Esophagus squamous epithelium (tissue), 5 donors: Measurements from ENCODE around the gene NFRKB. TPM values are rescaled to one million over a fixed set of nuclear protein-coding genes. Genes with fewer than 3 reads are reported as not detected.
"Not testable (repeated sequence)": the region's sequence is repeated elsewhere in the genome, so short reads cannot be mapped to it uniquely, and the experiment has no call there.

Experiments
- DNase-seq: peaks from one replicate; lab custom pipeline; 2025; lab: John Stamatoyannopoulos, UW
- H3K27ac ChIP-seq, 4 donors: fragments of 200-600 bp; sonication (generic); one replicate each; pipeline ENCODE4 v1.5.1; 2016 to 2019; ENCODE audit warnings: mild to moderate bottlenecking in 1 of 4
- H3K27me3 ChIP-seq, 4 donors: fragments of 200-600 bp; sonication (generic); 1 replicate in 3 of 4; 2 replicates in 1 of 4; pipeline versions ENCODE4 v1.5.1 to v1.6.0; 2017 to 2021; ENCODE audit warnings: antibody characterized with exemption in 1 of 4
- H3K36me3 ChIP-seq, 3 donors: fragments of 200-600 bp; sonication (generic); one replicate each; pipeline ENCODE4 v1.5.1; 2016 to 2019
- H3K4me1 ChIP-seq, 3 donors: fragments of 200-600 bp; sonication (generic); one replicate each; pipeline ENCODE4 v1.5.1; 2017 to 2019
- H3K4me3 ChIP-seq, 4 donors: fragments of 200-600 bp; sonication (generic); 1 replicate in 3 of 4; 2 replicates in 1 of 4; pipeline ENCODE4 v1.5.1; 2016 to 2019; ENCODE audit warnings: mild to moderate bottlenecking in 2 of 4, moderate library complexity in 1 of 4
- H3K9me3 ChIP-seq, 3 donors: fragments of 200-600 bp; sonication (generic); one replicate each; pipeline ENCODE4 v1.5.1; 2016 to 2019
- POLR2A ChIP-seq, 4 donors: fragments of 450-650 bp; IDR thresholded peaks; one replicate each; pipeline ENCODE4 v1.6.1; 2017; ENCODE audit warnings: antibody characterized with exemption in 4 of 4, mild to moderate bottlenecking in 4 of 4, moderate library complexity in 3 of 4
- WGBS, 2 donors: methylation state at CpG; one replicate each; pipeline ENCODE4 v1.1.5; 2018; 5-methylcytosine and 5-hydroxymethylcytosine counted together
- intact Hi-C: fragments of 100-400 bp; cut with DNase I; formaldehyde crosslinking; loops from one replicate; pipeline ENCODE4 v1.15.0; 2022
- total RNA-seq, 4 donors: library from RNA; depleted of rRNA; stranded (reverse); fragments of >200 nt; gene quantifications; one replicate each; pipeline ENCODE4 v1.1.0, GENCODE V29; 2016
- TF ChIP-seq, protein P1 (sequence below), 6 experiments: fragments of 450-650 bp in 4 of 6; fragments of 200-600 bp in 2 of 6; sonication (generic) in 2 of 6; IDR thresholded peaks; one replicate each; pipeline ENCODE4 v1.5.1; 2016 to 2019; ENCODE audit warnings: antibody characterized with exemption in 6 of 6, mild to moderate bottlenecking in 4 of 6, moderate library complexity in 4 of 6
- donor health status: DM: yes; HTN: yes; CAD: no.

Gene NFRKB
- total RNA-seq, 4 donors from 2014 or later, result 18.2 to 35.9 (median 23.8) TPM

GRCh38 chr11:129884581-129884980 lies 10.8 kb downstream of the NFRKB start:
- no peak overlapping the region for H3K4me3 ChIP-seq
- no peaks in the 10 kb centered on the region for H3K4me1 ChIP-seq
- WGBS, 2 donors, result 91 to 92% methylated on average over 7 of the region's 8 CpGs
- no peak for DNase-seq
- TF ChIP-seq, protein P1, sequence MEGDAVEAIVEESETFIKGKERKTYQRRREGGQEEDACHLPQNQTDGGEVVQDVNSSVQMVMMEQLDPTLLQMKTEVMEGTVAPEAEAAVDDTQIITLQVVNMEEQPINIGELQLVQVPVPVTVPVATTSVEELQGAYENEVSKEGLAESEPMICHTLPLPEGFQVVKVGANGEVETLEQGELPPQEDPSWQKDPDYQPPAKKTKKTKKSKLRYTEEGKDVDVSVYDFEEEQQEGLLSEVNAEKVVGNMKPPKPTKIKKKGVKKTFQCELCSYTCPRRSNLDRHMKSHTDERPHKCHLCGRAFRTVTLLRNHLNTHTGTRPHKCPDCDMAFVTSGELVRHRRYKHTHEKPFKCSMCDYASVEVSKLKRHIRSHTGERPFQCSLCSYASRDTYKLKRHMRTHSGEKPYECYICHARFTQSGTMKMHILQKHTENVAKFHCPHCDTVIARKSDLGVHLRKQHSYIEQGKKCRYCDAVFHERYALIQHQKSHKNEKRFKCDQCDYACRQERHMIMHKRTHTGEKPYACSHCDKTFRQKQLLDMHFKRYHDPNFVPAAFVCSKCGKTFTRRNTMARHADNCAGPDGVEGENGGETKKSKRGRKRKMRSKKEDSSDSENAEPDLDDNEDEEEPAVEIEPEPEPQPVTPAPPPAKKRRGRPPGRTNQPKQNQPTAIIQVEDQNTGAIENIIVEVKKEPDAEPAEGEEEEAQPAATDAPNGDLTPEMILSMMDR (IDR thresholded peaks at IDR 0.05), result no peak
- TF ChIP-seq POLR2A (IDR thresholded peaks at IDR 0.05), result no peak
- H3K27me3 ChIP-seq, result no peaks in the 10 kb centered on the region
- no peaks in the 10 kb centered on the region for H3K9me3 ChIP-seq
- peaks cover 14 to 100% (median 74%) of the 10 kb centered on the region in 3 donors for H3K36me3 ChIP-seq
- intact Hi-C loops, result no loop called here
- H3K27ac ChIP-seq, result no peak overlapping the region

DNA sequence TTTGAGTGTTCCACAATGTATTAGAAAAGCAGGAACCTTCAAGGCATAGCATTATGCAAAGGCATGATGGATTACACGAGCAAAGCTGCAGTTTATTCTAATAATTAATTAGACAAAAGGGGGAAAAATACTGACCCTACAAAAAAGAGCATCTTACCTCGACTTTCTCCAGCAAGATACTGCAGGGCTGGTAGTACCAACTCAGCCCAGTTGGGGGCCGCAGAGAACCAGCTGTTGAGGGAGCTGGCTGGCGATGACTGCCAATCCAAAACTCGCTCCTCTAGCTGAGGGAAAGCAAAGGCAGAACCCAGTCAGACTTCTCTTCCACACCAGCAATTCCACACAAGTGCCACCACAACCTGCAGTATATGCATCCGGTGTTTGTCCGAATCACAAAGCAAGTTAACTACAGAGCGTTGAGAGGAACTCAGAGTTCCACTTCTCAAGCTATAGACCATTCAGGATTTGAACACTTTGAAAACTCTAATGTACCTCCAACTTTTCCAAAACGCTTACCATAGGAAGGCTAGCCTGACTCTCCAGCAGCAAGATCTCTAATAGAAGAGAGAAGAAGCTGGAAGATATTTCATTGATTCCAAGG lies 13.7 kb downstream of the NFRKB start:
- WGBS, 2 donors, result 62 to 66% methylated on average over 8 to 9 of the region's 9 CpGs
- H3K36me3 ChIP-seq, result peaks cover 31 to 100% (median 77%) of the 10 kb centered on the region in 3 donors
- no peak for DNase-seq
- H3K4me1 ChIP-seq, result no peaks in the 10 kb centered on the region
- intact Hi-C loops, result no loop called here
- no peaks in the 10 kb centered on the region for H3K9me3 ChIP-seq
- H3K4me3 ChIP-seq, result no peak overlapping the region
- H3K27me3 ChIP-seq, result no peaks in the 10 kb centered on the region
- no peak overlapping the region for H3K27ac ChIP-seq
- TF ChIP-seq, protein P1 (IDR thresholded peaks at IDR 0.05), result peak in 5 of 6 experiments; percentile 15 to 75 (median 43)
- no peak for TF ChIP-seq POLR2A (IDR thresholded peaks at IDR 0.05)

- Histone ChIP-seq H3K4me3 (no peak overlapping the region), H3K4me1 (no peaks in the 10 kb centered on the region), H3K9me3 (no peaks in the 10 kb centered on the region), H3K27ac (no peak overlapping the region), H3K36me3 (peaks cover 29 to 100% (median 65%) of the 10 kb centered on the region in 3 donors), H3K27me3 (no peaks in the 10 kb centered on the region)
- DNase-seq, result no peak
- WGBS, 2 donors, result 82 to 98% methylated on average over 3 of the region's 3 CpGs
- TF ChIP-seq, protein P1 (IDR thresholded peaks at IDR 0.05), result no peak
- intact Hi-C loops, result no loop called here
Observed at GRCh38 chr11:129880311-129880710, 15.1 kb downstream of the NFRKB start.

DNA sequence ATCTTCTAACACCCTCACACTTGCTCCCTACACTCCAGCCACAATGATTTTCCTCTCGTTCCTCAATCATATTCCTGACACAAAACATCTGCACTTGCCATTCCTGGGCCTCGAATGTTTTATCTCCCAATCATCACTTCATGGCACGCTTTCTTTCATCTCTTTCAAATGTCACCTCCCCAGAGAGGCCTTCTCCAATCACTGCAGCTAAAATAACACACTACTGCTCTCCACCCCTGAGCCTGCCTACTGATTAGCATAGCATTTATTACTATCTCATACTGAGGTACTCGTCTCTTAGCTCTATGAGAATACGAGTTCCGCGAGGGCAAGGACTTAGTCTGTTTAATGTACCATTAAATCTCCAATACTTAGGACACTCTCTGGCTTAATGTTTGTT lies 23.5 kb downstream of the NFRKB start:
- DNase-seq, result no peak
- intact Hi-C loops, result no loop called here
- no peak overlapping the region for H3K4me3 ChIP-seq
- H3K36me3 ChIP-seq, result peaks cover 37 to 100% (median 57%) of the 10 kb centered on the region in 3 donors
- TF ChIP-seq, protein P1 (IDR thresholded peaks at IDR 0.05), result no peak
- TF ChIP-seq POLR2A (IDR thresholded peaks at IDR 0.05), result no peak
- H3K27me3 ChIP-seq, result no peaks in the 10 kb centered on the region
- WGBS, 2 donors, result 85 to 86% methylated on average over 7 of the region's 7 CpGs
- H3K4me1 ChIP-seq, result no peaks in the 10 kb centered on the region
- no peaks in the 10 kb centered on the region for H3K9me3 ChIP-seq
- no peak overlapping the region for H3K27ac ChIP-seq

- intact Hi-C loops, result not testable (repeated sequence)
- 67 to 70% methylated on average over 14 to 16 of the region's 16 CpGs for WGBS, 2 donors
Observed at GRCh38 chr11:129868626-129869025, 26.8 kb downstream of the NFRKB start.

More at GRCh38 chr11:129868626-129869025, 26.8 kb downstream of the NFRKB start:
- H3K4me3 ChIP-seq, H3K27ac ChIP-seq, DNase-seq, H3K9me3 ChIP-seq, H3K27me3 ChIP-seq, H3K4me1 ChIP-seq: not testable (repeated sequence)
- H3K36me3 ChIP-seq, result peaks cover 34 to 100% (median 49%) of the 10 kb centered on the region in 3 donors
